Omental fat pad (tissue), 4 donors: ENCODE measurements around the gene SLC30A3. TPM values are rescaled to one million over a fixed set of nuclear protein-coding genes. Genes with fewer than 3 reads are reported as not detected.

Experiments
- ATAC-seq: fragments of 150-250 bp; one replicate; pipeline ENCODE4 v1.9.1; 2016; ENCODE audit warnings: mild to moderate bottlenecking, moderate library complexity; ENCODE audit not compliant: low FRiP score
- DNase-seq: peaks from one replicate; pipeline ENCODE4 v3.0.0-alpha.2; 2019; ENCODE audit warnings: low spot score
- total RNA-seq, 4 donors: library from RNA; depleted of rRNA; stranded (reverse); fragments of >200 nt; gene quantifications; one replicate each; pipeline ENCODE4 v1.1.0, GENCODE V29; 2016
- TF ChIP-seq, protein P1 (sequence below), 3 donors: fragments of 450-650 bp; IDR thresholded peaks; one replicate each; pipeline ENCODE4 v1.5.1; 2016 to 2017; ENCODE audit warnings: antibody characterized with exemption in 3 of 3, mild to moderate bottlenecking in 3 of 3, moderate library complexity in 2 of 3

SLC30A3 gene
- total RNA-seq, 4 donors from 2014 or later: not detected

GRCh38 chr2:27212626-27213471 lies 50.0 kb downstream of the SLC30A3 start:
- TF ChIP-seq, protein P1, sequence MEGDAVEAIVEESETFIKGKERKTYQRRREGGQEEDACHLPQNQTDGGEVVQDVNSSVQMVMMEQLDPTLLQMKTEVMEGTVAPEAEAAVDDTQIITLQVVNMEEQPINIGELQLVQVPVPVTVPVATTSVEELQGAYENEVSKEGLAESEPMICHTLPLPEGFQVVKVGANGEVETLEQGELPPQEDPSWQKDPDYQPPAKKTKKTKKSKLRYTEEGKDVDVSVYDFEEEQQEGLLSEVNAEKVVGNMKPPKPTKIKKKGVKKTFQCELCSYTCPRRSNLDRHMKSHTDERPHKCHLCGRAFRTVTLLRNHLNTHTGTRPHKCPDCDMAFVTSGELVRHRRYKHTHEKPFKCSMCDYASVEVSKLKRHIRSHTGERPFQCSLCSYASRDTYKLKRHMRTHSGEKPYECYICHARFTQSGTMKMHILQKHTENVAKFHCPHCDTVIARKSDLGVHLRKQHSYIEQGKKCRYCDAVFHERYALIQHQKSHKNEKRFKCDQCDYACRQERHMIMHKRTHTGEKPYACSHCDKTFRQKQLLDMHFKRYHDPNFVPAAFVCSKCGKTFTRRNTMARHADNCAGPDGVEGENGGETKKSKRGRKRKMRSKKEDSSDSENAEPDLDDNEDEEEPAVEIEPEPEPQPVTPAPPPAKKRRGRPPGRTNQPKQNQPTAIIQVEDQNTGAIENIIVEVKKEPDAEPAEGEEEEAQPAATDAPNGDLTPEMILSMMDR (IDR thresholded peaks at IDR 0.05): no peak
- ATAC-seq: peak; percentile 9
- no peak for DNase-seq

- TF ChIP-seq, protein P1 (IDR thresholded peaks at IDR 0.05): no peak
- ATAC-seq (peak; percentile 95), DNase-seq (peak; percentile 49)
Measured at GRCh38 chr2:27211943-27212625, 50.8 kb downstream of the SLC30A3 start, which contains the start of the genes ATRAID and SLC5A6. Gene ATRAID, plus strand, starts transcription at chr2:27212041. Its CDS starts 328 bp downstream, at chr2:27212369. Gene SLC5A6, minus strand, starts transcription at chr2:27212268. Its CDS starts 4,618 bp downstream, at chr2:27207650.

DNA sequence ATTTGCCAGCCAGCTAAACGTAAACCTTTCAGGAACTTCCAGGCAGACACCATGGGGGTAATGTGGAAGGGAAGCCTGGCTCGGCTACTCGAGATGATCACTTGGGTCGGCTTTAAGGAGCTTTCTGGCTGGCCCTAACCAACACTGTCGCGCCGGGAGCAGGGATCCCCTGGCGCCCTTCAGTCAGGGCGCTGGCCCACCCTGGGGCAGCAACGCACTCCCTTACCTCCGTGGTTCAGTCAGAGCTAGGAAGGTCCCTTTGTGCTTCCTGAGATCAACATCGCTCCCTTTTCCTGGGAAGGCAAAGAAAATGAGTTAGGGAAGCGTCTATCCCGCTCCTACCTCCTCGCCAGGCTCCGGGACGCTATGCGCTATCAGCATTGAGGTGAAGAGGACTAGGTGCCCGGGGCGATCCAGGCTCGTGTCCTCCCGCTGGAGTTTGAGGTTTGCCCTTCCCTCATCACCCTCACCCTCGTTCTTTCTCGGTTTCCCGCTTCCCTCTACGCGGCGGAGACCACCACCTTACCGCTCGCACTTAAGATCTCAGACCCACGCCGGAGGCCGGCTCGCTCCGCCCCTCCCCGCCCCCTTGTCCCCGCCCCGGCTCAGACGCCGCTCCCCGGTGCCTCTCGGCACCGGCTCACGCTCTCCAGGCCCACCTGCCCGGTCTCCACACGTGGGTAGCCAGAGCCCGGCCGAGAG lies 51.5 kb downstream of the SLC30A3 start:
- TF ChIP-seq, protein P1 (IDR thresholded peaks at IDR 0.05): no peak
- ATAC-seq (peak; percentile 4), DNase-seq (no peak)

GRCh38 chr2:27209621-27210401 lies 53.0 kb downstream of the SLC30A3 start:
- no peak for ATAC-seq
- TF ChIP-seq, protein P1 (IDR thresholded peaks at IDR 0.05): no peak
- no peak for DNase-seq

DNA sequence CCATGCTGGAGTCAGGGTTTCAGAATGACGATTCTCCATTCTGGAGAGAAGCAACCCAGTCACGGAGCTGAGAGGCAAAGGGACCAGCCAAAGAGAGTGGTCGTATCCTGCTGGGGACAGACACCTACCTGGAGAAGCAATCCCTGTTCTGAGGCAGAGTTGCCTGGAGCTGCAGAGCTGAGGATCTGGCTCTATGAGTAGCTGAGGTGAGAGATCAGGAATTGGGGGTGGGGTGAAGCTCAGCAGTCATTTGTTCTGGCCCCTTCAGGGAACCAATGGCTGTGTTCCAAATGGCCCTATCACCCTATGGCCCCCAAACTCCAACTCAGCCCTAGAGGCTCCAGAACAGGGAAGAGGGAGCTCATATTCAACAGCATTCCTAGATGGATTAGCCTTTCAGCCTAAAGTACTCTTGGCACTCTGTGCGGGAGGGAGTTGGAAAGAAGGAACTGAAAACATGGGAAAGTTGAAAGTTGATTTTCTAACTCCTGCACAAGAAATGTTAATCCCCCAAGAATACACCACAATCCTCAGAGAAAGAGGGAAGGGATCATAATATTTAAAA lies 54.3 kb downstream of the SLC30A3 start:
- ATAC-seq: no peak
- TF ChIP-seq, protein P1 (IDR thresholded peaks at IDR 0.05): no peak
- DNase-seq: no peak

DNA sequence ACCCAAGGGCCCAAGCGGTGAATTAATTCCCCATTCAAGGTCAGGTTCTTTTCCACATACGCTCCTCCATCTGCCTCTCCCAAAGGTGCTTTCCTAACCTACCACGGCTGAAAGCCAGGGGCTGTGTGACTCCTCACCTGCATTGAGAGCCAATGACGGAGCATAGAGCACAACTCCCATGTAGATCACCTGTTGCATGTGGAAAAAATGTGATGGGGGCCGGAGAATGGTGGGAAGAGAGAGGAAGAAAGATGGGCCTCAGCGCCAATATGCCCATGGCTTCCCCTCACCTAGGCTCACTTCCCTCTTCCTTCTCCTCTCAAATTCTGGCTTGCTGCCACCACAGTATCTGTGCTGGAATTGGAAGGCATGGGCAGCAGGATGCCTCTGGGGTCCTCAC lies 56.5 kb downstream of the SLC30A3 start:
- DNase-seq (no peak), ATAC-seq (no peak)
- TF ChIP-seq, protein P1 (IDR thresholded peaks at IDR 0.05): no peak
